HG03457 (cell line): Measurements from ENCODE around the gene CLTCL1.
"Not testable (repeated sequence)": the region's sequence is repeated elsewhere in the genome, so short reads cannot be mapped to it uniquely, and the experiment has no call there.

ENCODE experiments used
- ATAC-seq: cut with Tn5 transposase; IDR thresholded peaks from one replicate; pipeline ENCODE4 v1.9.1; 2021; ENCODE audit warnings: moderate number of reproducible peaks; ENCODE audit not compliant: unreplicated experiment

Gene CLTCL1

DNA sequence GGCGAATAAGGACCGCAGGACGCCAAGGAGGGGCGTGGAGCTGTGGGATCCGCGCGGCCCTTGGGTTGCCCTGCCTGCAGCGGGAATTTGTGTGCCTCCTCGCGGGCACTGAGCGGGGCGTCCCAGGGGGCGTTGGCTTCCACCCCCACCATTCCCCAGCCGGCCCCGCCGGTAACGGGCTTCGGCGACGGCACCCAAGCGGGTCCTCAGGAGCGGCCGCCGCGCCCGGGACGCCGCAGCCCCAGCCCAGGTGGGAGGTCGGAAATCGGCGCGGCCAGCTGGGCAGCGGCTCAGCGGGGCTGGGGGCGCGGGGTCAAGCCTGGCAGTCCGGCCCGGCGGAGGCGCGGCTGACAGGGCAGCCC, 320 bp downstream of the CLTCL1 start:
- ATAC-seq: no peak

- ATAC-seq: no peak
Observed at GRCh38 chr22:19290400-19291217, 910 bp downstream of the CLTCL1 start.

DNA sequence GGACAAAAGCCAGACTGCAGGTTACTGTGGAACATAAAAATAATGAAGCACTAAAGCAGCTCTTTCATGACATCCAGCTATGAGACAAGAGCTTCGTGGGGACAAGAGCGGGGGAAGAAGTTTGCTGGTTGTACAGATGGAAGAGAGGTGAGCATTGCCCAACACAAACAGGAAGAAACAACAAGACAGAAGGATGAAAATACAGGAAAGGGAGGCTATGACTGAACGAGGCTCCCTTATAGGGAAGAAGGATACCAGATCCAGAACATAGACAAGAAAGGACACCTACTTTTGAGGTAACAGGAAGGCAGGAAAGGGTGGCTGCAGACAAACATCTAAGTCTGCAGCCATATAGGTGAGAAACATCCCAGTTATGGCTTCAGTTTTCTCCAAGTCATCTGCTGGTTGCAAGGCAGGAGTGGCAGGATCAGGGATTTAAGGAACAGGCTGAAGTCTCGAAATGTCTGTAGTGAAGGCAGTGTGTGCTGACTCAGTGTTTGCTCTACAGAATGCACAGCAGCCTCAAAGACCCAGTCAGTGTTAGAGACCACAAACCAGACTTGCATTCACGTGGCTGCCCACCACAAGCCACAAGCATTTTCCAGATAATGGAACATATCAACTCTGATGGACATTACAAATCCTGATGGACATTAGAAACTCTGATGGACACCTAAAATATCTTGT, 1.9 kb downstream of the CLTCL1 start:
- no peak for ATAC-seq

- ATAC-seq: no peak
Observed at GRCh38 chr22:19287889-19288288, 3.6 kb downstream of the CLTCL1 start.

DNA sequence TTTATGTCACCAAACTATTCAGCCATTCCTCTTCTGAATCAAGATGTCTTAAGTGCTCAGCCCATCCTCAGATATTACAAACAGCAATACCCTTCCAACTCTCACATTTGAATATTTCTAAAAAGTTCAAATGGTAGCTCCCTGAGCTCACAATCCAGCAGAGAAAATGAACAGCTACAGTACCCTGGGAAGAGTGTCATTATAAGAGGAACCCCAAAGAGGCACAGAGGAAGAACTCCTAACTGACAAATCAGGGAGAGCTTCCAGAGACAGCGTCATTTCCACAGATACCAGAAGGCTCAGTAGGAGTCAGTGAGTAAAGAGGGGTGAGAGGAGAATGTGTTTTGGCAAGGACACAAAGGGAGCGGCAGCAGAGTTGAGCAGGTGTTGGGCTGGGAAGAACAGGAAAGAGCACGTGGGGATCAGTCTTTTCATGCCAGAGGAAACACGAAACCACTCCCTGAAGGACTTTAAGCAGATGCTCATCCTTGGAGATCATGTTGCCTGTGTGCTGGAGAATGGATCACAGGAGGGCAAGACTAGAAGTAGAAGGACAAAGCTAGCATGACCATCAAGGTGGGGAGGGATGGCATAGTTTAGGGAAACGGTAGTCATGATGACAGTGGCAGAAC, 4.3 kb downstream of the CLTCL1 start:
- no peak for ATAC-seq

DNA sequence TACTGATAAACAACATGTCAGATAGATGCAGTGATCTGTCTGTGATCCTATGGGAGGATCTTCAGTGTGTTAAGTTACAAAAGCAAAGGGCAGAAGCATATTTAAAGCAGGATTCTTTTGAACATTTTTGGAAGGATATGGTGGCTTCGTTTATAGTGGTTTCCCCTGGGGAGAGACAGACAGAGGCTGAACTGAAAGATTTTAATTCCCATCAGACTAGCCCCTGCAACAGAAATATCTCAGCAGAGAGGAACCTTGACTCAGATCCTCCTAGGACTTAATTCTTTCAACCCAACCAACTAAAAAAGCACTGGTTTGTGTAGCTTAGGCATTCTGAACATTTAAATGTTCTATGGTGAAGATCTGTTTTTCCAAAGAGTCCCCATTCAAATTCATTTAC, 5.7 kb downstream of the CLTCL1 start:
- ATAC-seq: no peak

- ATAC-seq: not testable (repeated sequence)
Observed at GRCh38 chr22:19279143-19279542, 12.4 kb downstream of the CLTCL1 start.

DNA sequence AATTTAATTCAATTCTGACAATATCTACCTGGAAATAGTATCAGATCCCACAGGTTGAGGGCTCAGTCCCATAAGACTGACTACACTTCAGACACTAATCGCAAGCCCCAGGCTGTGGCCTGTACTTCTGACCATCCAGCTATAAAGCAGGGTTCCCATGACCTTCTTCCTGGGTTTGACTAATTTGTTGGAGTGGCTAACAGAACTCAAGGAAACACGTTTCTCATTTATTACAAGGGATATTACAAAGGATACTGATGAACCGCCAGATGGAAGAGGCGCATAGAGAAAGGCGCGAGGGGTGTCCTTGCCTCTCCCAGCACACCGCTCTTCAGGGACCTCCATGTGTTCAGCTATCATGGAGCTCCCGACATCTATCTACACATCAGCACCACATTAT, 13.7 kb downstream of the CLTCL1 start:
- ATAC-seq: no peak

DNA sequence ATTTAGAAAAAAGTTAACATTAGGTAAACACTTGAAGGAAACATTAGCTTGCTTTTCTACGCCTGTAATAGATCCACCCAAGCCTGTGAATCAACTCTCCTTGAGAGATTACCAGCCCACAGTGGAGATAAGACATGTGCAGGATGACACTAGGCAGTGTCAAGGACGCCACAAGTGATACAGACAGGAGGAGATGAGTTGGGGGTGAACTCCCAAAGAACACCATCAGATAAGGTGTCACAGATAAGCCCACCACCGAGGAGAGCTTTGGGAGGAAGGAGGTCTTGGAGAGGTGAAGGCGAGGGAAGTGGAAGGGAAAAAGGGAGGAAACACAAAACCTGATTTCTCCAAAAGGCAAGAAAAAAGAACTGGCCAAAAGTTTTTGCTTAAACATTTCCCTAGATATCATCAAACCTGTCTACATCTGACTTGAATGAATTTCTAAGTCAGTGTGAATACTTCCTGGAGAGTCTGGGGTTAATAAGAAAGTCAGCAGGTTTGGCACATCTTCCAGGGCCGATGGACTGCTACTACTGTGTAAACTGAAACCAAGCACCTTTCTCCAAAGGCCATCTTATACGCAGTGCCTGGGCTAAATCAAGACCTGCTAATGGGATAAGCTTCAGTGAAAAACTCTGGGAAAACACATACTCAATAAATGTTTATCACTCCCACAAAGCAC, 15.5 kb downstream of the CLTCL1 start:
- no peak for ATAC-seq

GRCh38 chr22:19275513-19275912, 16.0 kb downstream of the CLTCL1 start:
- ATAC-seq: no peak

DNA sequence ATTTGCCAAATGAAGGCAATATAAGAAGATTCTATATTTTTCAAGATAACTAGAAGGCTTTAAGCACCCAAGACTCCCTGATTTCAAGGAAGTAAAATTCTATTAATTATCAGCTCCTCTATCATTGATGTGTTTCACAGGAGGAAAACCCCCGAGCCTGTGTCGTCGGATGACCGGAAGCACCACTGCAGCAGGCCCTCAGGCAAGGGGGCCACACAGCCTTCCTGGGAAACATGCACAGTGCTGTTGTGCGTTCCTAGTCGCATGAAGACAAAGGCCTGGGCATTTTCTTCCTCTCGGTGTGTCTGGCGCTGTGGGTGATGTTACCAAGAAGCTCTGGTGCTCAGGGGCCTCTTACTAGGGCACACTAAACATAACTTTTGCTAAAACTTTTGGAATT, 16.4 kb downstream of the CLTCL1 start:
- no peak for ATAC-seq

- ATAC-seq: no peak
Observed at GRCh38 chr22:19271856-19272535, 19.5 kb downstream of the CLTCL1 start.

GRCh38 chr22:19271273-19271855, 20.2 kb downstream of the CLTCL1 start:
- ATAC-seq: no peak

GRCh38 chr22:19270873-19271272, 20.6 kb downstream of the CLTCL1 start:
- ATAC-seq: no peak

GRCh38 chr22:19266547-19267086, 24.9 kb downstream of the CLTCL1 start:
- ATAC-seq: no peak

GRCh38 chr22:19265779-19266178, 25.7 kb downstream of the CLTCL1 start:
- no peak for ATAC-seq

DNA sequence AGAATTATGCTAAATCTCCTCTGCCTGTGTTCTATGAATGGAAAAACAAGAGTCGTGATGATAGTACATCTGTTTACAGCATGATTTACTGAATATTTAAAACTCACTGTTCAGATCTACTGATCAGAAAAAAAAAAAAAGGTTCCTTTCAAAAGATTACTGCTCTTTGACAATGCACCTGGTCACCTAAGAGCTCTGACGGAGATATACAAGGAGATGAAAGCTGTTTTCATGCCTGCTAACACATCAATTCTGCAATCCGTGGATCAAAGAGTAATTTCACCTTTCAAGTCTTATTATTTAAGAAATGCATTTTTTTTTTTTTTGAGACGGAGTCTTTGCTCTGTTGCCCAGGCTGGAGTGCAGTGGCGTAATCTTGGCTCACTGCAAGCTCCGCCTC, 30.7 kb downstream of the CLTCL1 start:
- no peak for ATAC-seq

- ATAC-seq: no peak
Observed at GRCh38 chr22:19260194-19260593, 31.3 kb downstream of the CLTCL1 start.

DNA sequence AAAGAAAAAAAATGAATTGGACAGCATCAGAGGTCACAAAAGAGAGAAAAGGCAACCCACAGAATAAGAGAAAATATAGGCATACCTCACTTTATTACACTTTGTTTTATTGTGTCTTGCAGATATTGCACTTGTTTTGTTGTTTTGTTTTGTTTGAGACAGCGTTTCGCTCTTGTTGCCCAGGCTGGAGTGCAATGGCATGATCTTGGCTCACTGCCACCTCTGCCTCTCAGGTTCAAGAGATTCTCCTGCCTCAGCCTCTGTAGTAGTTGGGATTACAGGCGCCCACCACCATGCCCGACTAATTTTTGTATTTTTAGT, 32.6 kb downstream of the CLTCL1 start:
- not testable (repeated sequence) for ATAC-seq

- no peak for ATAC-seq
Observed at GRCh38 chr22:19258371-19258770, 33.1 kb downstream of the CLTCL1 start.
